Stimulated activated CD8-positive, alpha-beta memory T cell treated with anti-CD3 and anti-CD28 coated beads, Interleukin-7, amount 100 ng/mL, for 1 hour (primary cell): ENCODE measurements around the gene EZR.

ENCODE experiments used
- DNase-seq, 2 donors: peaks; one replicate each; pipeline ENCODE4 v3.0.0-alpha.2; 2020; ENCODE audit warnings: low read depth in 2 of 2

Gene EZR

DNA sequence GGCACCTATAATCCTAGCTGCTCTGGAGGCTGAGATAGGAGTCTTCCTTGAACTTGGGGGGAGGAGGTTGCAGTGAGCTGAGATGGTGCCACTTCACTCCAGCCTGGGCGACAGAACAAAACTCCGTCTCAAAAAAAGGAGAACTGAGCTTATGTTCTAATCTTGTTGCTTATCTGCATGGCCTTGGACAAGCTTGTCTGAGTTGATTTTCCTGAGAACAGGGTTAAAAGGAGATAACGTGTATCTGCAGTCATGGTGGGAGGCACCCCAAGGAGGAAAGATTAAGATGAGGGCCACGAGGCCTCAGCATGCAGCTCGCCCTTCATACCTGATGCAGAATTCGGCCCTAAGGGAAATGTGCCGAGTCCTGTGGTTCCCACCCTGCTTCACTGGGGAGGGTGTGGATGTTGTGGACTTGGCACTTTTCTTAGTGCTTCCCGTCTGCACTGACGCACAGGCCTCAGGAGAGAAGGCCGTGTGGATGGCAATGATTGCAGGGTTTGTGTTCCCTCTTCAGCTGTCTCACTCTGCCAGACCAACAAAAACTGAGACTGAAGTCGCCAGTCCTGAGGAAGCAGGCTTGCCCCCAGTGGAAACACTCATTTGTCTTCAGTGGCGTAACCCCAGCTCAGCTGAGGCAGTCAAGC is 56.3 kb downstream of the EZR start:
- DNase-seq: no peak

DNA sequence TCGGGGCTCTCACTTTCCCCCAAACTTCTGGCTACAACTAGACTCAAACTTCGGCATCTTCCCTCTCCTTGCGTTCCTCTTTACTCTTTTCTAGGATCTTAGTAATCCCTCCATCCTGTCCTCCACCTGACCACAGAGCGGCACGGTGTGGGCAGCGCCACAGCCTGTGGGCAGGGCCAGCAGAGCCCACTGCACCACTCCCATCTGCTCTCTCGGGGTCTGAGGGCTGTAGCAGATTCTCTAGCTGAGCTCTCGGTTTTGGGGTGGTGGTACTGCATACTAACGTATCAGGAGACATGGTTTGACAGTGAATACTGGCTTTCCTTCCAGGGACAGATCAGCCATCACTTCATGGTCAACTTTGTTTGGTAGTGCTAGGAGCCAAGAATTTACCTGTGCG is 57.4 kb downstream of the EZR start:
- no peak for DNase-seq

DNA sequence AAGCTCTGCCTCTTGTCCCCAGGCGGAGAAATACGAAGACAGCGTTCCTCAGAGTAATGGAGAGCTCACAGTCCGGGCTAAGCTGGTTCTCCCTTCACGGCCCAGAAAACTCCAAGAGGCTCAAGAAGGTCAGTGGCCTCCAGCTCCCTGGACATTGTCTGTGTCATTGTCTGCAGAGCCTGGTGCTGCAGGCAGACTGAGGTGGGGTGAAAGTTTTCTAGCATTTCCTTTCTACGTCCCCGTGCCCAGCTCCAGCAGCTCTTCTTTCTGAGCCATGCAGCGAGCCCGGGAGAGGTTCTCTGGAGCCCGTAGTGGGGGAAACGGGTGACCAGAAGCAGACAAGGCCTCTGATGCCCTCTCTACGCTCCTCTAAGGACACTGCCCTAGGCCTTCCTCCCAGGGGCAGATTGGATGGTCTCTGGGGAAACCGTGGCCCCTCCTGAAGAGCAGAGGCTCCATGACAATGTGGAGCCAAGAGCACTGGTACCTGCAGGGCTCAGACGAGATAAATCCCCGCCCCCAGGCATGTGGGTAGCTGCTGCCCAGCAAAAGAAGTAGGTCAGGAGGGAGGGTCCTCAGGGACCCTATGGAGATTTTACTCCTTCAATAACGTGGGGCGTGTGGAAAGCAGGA is 58.4 kb downstream of the EZR start:
- DNase-seq: no peak

DNA sequence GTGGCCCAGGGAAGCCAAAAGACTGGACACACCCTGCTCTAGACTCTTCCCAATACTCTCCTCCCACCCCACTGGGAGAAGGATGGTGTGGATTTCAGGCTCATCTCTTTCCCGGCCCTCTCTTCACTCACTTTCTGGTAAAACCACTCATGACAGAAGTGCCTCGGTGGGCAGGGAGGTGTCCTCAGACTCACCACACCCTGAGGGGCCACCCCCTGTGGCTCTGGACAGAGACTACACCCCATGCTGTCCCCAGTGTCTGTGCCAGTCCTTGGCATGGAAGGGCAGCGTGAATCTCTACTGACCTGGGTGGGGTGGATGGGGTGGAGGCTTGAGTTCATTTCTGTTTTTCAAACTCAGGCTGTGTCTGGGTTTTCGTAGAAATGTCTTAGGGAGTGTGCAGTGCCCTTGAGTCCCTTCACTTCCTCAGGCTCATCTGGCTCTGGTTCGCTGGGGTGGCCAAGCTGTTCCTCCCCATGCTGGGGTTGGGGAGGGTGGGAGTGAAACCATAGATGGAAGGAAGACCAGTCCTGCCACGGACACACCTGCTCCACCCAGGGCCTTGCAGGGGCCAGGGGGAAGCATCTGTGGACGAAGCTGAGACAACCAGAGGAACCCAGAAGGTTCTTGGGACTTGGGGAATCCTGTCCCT is 59.1 kb downstream of the EZR start:
- no peak for DNase-seq

DNA sequence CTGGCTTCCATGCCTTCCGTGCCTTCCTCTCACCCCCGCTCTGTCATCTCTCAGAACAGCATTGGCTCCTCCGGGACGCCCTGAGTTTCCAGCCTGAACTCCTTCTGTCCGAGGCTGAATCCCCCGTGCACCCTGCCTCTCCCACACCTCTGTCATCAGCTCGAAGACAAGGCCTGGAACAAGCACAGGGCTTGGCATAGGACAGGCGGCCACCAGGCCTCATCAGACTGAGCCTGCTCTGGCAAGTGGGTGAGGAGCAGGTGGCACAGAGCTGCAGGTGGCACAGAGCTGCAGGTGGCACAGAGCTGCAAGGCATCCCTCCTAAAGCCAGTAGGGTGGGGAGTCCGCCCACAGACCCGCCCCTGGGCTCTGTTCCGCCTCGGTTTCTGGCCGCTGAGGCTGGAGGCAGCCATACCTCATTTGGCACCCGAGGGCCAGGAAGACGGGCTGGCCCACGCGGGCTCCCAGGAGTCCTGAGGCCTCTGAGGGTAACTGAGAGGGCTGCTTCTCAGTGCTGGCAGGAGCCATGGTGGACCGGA is 60.2 kb downstream of the EZR start:
- DNase-seq: no peak

DNA sequence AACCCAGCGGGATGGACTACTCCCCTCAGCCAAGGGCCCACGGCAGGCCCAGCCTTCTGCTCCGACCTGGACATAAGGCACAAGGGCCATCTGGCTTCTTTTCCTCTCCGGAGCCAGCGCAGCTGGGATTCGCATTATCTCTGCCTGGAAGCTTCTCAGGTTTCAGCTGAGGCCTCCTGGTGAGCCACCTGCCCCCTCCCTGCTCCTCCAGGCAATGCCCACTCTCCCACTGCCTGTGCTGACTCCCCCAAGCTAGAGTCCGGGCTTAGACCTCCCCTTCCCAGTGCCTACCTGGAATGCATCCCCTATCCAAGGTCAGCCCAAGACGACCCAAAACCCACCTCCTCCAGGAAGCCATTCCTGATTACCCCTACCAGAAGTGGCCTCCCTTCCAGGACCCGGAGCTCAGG is 60.7 kb downstream of the EZR start:
- DNase-seq: no peak

DNA sequence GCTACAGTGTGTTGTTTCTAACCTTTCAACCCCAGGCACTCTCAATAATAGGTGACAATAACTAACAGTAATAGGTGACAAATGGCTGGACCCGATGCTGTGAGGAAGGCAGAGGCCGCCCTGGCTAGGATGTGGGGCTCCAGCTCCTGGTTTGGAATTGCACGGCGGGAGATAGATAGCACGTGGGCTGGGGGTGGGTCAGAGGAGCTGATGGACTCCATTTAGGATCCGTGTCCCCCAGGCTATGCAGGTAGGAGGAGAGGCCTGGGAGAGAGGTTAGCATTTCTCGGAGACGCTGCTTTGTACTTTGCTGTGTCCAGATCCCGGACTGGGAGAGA is 61.4 kb downstream of the EZR start:
- DNase-seq: no peak

DNA sequence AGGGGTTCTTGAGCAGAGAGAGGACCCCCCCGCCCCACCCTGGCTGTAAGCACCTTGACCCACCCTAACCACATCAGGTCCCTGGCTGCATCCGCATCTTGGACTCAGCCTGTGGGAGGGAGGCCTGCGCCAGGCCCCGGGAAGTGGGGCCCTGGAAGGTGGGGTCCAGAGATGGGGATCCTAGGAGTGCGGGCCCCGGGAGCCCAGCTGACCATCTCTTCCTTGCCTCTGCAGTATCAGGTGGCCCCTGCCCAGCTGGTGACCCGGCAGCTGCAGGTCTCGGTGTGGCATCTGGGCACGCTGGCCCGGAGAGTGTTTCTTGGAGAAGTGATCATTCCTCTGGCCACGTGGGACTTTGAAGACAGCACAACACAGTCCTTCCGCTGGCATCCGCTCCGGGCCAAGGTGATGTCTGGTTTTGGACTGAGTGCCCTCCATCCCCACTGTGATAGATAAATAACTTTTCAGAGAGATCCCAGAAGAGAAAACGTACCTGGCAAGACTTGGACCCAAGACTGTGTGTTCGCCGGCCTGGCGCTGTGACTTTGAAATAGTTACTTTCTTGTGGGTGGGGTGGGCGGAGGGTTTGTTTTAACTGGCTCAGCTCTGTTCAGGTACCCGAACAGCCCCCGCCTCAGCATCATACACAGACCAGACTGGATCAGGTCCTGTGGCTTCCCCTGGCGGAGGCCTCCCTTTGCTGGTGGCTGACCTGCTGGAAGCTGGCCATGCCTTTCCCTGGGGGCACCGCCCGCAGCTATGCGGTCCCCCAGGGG is 62.0 kb downstream of the EZR start:
- no peak for DNase-seq

DNA sequence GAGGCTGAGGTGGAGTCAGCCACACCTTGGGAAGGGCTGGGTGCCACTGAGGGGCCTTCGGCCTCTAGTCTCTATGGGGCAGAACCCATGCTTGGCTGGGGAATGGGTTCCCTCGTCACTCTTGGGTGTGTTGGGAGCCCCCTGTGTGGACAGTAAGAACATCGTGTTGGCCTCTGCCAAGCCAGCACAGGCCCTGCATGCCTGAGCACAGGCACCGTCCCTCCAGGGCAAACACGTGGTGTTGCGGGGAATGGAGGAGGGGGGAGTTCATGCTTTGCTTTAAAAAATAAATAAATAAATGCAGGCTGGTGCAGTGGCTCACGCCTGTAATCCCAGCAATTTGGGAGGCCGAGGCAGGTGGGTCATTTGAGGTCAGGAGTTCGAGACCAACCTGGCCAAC is 63.0 kb downstream of the EZR start:
- no peak for DNase-seq

DNA sequence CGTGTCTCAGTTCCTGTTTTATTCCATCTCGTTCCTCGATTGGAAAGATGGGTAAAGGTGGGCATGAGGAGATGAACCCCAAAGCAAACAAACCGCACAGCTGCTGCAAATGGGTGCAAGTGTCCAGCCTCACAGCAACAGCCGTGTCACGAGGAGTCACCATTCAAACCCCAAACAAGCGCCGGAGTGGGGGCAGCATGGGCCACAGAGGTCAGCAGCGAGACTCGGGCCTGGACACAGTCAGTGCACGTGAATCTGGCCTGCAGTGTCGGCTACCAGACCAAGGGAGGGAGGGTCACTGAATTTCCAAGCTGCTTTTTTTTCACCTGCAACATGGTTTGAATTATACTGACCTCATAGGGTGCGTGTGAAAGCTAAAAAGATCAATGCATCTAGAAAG is 63.5 kb downstream of the EZR start:
- no peak for DNase-seq

DNA sequence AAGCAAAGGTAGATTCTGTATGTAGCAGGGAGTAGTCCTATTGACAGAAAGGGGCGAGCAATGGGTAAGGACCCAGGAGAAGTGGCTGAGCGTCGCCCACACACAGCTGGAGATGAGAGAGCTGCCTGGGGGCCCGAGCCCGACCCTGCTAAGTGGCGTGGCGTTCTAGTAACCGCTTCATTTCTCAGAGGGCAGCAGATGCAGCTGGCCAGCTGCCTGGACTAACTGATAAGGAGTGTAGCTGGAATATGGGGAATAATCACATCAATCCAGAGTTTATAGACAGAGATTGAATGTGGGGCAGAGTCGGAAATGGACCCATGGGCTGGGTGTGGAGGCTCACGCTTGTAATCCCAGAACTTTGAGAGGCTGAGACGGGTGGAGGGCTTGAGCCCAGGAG is 64.4 kb downstream of the EZR start:
- DNase-seq: no peak

DNA sequence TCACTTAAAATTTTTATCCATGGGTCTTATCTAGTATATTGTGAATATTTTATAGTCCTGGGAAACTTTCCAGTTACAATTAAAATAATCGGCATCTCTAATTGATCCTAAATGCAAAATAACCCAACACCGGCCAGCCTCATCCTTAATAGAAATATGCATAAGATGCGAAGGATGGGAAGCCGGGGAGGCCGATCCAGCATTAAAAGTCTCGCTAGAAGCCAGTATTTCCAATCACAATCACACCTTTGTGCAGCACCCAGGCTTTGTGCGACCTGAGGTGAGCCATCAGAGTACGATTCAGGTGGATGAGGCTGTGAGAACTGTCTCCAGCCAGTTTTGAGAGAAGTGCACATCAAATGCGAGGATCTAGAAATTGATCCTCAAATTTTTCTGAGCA is 65.4 kb downstream of the EZR start:
- no peak for DNase-seq

DNA sequence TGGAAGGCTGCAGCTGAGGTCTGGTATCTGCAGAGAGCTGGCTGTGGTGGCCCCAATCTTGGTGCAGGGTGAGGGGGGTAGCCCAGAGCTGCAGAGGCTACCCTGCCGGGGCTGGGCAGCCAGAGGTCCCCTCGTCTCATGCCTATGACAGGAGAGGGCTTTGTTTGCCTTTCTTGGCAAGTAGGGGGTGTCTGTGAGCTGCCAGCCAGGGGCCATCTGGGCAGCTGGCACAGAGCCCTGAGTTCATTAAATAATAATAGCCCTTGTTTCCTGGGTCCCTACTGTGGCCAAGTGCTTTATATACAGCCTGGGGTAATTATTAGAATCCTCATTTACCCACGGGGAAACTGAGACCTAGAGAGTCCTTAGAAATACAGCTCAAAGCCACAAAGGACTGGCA is 66.6 kb downstream of the EZR start:
- no peak for DNase-seq

DNA sequence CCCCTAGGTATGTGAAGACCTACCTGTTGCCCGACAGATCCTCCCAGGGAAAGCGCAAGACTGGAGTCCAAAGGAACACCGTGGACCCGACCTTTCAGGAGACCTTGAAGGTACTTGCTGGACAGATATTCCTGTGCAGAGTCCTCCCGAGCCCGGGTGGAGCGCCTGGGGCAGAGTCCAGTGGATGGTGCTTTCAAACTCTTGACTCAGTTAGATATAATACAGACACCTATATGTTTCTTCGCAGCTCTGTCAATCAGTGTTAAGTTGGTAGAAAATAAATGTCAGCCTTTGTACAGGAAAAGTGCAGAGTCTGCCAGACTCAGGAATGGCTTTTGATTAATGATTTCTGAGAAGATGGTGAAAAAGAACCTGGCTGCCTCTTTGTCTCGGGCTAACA is 67.2 kb downstream of the EZR start:
- no peak for DNase-seq

DNA sequence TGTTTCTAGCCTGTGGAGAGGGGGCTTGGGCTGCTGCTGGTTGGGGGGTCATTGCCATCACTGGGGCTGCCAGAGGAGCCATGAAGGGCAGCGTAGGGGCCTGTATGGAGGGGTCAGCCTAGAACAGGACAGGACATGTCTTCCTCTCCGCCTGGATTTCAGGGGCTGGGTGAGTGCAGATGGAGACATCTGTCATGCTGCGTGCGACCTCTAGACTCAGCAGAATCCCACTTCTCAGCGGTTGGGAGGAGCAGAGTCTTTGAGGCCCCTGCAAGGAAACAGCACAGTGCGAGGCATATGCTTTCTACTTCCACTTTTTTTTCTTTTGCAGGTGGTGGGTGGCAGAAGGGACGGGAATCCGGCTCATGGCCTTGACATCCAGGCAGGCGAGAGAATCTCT is 67.9 kb downstream of the EZR start:
- no peak for DNase-seq

DNA sequence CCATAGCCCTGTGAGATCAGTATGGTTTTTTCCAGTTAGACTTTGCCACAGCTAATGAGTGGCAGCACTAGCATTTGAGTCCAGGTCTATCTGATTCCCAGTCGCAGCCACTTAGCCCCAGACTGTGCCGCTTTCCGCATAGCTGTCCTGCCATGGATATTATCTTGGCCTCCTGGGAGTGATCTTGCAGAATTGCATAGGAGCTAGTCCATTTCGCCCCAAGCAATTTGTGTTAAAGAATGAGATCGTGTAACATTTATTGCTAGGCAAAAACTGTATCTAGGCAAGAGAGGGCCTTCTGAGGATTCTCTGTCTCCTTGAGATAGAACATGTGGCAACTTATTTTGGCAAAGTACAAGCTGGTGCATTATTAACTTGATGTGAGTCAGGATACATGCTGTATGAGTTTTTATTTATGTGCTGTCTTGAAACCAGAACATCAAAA is 74.2 kb downstream of the EZR start:
- DNase-seq: no peak

DNA sequence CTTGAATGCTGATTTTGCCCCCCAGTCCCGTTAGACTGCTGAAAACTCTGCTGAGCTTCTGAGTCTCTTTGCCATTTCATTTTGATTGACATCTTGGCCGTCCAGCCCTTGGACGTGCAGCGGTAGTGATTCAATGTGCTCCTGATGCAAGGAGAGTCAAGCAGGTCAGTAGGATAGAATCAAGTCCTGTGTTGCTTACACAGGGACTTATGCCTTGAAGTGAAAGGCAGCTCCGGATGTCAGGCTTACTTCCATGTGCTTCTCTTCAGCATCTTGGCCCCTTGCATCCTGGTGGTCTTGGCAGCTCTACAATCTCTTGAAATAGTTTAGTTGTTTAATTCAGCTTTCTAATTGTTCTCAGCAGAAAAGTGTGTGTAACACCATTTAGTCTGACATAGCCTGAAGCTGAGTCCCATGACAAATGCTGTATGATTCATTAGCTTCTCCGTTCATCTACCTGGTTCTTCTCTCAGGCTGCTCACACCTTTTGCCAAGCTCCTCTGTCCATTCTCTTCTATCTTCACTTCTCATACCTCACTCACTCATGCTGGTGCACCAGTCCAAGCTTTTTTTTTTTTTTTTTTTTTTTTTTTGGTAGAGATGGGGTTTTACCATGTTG is 76.0 kb downstream of the EZR start:
- DNase-seq: no peak

DNA sequence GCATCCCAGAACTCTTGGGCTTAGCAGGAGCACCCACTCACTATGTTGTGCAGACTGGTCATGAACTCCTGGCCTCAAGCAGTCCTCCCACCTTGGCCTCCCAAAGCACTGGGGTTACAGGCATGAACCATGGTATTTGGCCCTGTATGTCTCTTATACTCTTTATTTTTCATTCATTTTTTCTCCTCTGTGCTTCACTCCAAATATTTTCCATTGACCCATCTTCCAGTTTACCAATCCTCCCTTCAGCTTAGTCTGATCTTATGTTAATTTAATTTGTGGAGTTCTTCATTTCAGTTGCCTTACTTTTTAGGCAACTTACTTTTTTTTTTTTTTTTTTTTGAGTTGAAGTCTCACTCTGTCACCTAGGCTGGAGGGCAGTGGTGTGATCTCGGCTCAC is 79.5 kb downstream of the EZR start:
- no peak for DNase-seq

DNA sequence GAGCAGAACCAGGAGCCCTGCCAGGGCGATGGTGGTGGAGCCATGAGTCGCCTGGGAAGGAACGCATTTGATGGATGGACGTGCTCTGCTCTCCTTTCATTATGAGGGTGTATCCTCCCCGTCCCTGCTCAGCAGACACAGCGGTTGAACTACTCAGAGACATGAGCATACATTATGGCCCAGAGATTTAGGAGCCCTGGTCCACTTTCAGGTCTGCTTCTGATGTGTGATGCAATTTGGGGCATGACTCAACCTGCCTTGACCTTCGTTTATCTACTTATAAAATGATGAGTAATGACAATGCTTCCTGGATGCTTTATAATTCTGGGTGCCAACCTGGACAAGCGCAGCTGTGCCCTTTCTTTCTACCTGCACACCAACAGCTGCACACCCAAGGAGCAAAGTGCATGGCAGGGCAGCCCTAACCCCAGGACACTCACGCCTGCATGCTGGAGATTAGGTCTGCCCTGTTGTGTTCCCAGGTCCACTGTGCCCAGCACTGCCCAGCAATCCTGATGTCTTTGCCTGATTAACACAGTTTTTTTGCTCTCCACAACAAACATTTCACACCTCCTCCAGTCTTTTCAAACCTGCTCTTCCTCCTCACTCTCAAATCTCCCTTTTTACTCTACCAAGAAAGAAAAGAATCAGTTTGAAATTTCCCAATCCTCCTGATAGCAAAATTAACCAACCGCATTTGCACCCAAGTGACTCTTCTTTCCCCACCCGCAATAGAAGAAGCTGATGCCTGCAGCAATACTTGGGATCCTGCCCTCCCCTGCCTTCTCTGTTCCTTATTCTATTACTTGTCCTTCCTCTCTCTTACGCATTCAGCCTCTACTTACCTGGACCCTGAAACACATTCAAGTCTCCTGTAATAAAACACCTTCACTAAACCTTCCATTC is 81.2 kb downstream of the EZR start:
- no peak for DNase-seq

DNA sequence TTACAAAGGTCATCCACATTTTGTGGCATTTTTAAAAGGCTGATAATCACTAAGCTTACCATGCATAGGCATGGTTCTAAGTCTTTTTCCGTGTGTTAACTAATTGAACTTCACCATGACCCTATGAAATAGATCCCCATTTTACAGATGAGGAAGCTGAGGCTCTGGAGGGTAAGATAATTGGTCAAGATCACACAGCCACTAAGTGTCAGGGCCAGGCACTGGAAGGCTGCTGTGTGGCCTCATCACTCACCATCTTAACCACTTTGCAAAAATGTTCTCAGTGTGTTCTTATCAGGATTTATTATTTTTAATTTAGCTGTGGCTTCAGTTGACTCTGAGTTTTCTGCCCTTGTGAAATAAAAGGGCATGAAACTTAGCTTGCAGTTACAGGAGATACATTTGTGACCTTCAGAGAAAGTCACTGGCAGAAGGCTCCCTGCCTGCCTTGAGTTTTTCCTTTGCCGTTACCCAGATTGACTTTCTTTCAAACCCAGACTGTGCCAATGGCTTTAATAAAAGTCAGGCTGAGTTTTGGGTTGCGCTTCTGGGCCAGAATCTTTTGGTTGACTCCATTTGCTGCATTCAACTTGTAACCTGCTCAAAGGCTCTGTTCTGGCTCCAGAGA is 82.0 kb downstream of the EZR start:
- no peak for DNase-seq

DNA sequence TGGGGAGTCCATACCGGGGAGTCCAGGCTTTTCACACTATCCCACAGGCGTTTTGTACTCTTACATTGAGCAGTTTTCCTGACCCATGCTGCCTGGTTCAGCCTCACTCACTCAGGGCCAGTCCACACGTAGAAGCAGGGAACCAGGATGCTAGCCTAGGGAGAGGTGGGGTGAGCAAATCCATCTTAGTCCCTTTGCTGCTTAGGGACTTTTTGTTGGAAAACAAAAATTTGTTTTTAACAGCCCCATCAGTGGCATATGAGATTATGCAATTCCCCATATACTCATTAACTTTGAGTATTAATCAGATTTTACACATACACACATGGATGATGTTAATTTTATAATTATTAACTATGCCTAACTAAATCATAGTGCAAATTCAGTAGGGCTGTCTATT is 84.2 kb downstream of the EZR start:
- DNase-seq: no peak
